ENCODE data around the gene CGB1.

- TF ChIP-seq POLR2AphosphoS5 (IDR thresholded peaks at IDR 0.05) (no peak), CTCF (IDR thresholded peaks at IDR 0.05) (no peak), POLR2A (IDR thresholded peaks at IDR 0.05) (no peak)
Observed at GRCh38 chr19:49059053-49059452, 22.4 kb upstream of the CGB1 start.

All from prostate gland (tissue), 2 donors.